Ectodermal cell (in vitro differentiated cells): ENCODE data around the gene BORA.
"Not testable (repeated sequence)": the region's sequence is repeated elsewhere in the genome, so short reads cannot be mapped to it uniquely, and the experiment has no call there.

ENCODE experiments used
- H3K27ac ChIP-seq: 2 replicates; pipeline ENCODE4 v1.7.0; 2013; ENCODE audit warnings: mild to moderate bottlenecking, low read depth, low read length; ENCODE audit not compliant: insufficient read depth, poor library complexity, severe bottlenecking
- H3K27me3 ChIP-seq: 2 replicates; pipeline ENCODE4 v1.7.0; 2013; ENCODE audit warnings: mild to moderate bottlenecking, low read length; ENCODE audit not compliant: insufficient read depth, control insufficient read depth, poor library complexity, severe bottlenecking
- H3K36me3 ChIP-seq: one replicate; pipeline ENCODE4 v1.7.0; 2013; ENCODE audit warnings: low read length; ENCODE audit not compliant: control insufficient read depth, insufficient read depth
- H3K4me1 ChIP-seq: one replicate; pipeline ENCODE4 v1.7.0; 2013; ENCODE audit warnings: low read length; ENCODE audit not compliant: control insufficient read depth, insufficient read depth
- H3K4me3 ChIP-seq: 2 replicates; pipeline ENCODE4 v1.7.0; 2013; ENCODE audit warnings: low read depth, low read length, control low read depth; ENCODE audit not compliant: insufficient read depth
- H3K9me3 ChIP-seq: 2 replicates; pipeline ENCODE4 v1.7.0; 2013; ENCODE audit warnings: mild to moderate bottlenecking, low read length, moderate library complexity; ENCODE audit not compliant: control insufficient read depth
- WGBS, 2 experiments: methylation state at CpG; one replicate each; pipeline ENCODE4 v1.1.7; 2013; ENCODE audit warnings: missing lambda C conversion rate in 2 of 2; 5-methylcytosine and 5-hydroxymethylcytosine counted together

The BORA gene

DNA sequence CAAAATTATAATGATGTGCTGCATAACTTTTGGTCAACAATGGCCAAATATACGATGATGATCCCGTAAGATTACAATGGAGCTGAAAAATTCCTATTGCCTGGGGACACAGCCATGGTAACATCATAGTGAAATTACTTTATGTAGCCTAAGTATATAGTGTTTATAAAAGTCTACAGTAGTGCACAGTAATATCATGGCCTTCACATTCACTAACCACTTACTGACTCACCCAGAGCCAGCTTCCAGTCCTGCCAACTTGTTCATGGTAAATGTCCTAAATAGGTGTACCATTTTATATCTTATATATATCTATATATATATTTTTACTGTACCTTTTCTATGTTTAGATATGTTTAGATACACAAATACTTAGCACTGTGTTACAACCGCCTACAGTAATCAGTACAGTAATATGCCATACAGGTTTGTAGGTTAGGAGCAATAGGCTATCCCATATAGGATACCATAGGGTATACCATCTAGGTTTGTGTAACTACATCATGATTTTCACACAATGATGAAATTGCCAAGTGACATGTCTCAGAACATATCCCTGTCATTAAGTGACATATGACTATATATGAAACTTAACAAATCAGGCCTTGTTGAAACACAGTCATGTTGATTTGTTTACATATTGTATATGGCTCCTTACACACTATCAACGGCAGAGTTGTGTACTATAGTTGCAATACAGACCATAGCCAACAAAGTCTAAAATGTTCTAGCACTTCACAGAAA is 30.2 kb downstream of the BORA start:
- Histone ChIP-seq H3K27ac (no peak overlapping the region), H3K36me3 (peaks cover 20% of the 10 kb centered on the region), H3K4me3 (no peak overlapping the region), H3K27me3 (no peaks in the 10 kb centered on the region), H3K4me1 (no peaks in the 10 kb centered on the region), H3K9me3 (no peaks in the 10 kb centered on the region)
- WGBS, 2 experiments = 92 to 97% methylated on average over 3 of the region's 4 CpGs

DNA sequence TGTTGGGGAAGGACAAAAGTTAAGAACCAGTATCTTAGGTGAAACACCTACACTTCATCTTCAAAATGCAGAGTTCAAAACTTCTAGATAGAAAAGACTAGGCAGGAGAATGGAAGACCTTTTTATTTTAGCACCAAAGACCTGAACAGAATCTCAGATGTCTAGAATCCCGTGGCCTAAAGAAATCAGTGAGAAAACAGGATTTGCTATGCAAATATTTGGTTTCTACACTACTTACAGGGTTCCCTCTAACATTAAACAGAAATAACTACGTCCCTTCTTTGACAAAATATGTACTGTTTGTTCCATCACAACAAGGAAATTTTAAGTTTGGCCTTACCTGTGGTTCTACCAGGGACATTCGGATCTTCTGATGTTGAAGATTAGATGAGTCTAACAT is 32.5 kb downstream of the BORA start:
- H3K4me3 ChIP-seq = no peak overlapping the region
- no peaks in the 10 kb centered on the region for H3K9me3 ChIP-seq
- H3K27me3 ChIP-seq = no peaks in the 10 kb centered on the region
- H3K4me1 ChIP-seq = no peaks in the 10 kb centered on the region
- no peak overlapping the region for H3K27ac ChIP-seq
- WGBS, 2 experiments = 89 to 94% methylated on average over 2 to 3 of the region's 3 CpGs
- H3K36me3 ChIP-seq = peaks cover 24% of the 10 kb centered on the region

- Histone ChIP-seq H3K36me3 (peaks cover 31% of the 10 kb centered on the region), H3K4me1 (no peaks in the 10 kb centered on the region), H3K27me3 (no peaks in the 10 kb centered on the region), H3K4me3 (no peak overlapping the region), H3K27ac (no peak overlapping the region), H3K9me3 (no peaks in the 10 kb centered on the region)
- WGBS, 2 experiments = 85 to 92% methylated on average over 2 of the region's 2 CpGs
Measured at GRCh38 chr13:72763411-72763810, 35.7 kb downstream of the BORA start.

DNA sequence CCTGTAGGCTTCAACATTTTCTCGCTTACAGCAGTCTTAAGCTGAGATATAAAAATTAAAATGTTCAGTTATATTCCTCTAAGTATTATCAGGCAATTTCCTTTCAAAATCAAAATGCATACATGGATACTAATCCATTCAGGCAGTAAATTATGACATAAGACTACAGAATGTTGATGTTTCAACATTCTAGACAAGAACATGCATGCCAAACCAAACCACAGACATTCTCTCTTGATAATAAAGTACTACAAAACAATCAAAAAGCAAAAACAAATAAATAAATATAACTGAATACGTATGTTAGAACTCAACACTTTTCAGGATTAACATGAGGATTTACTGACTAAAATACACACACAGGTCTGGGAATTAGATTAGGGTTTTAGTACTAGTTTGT is 46.3 kb downstream of the BORA start:
- H3K36me3 ChIP-seq = peaks cover 51% of the 10 kb centered on the region
- H3K27me3 ChIP-seq = no peaks in the 10 kb centered on the region
- WGBS, 2 experiments = 83% methylated on average over 1 of the region's 2 CpGs; no CpG with 5 or more reads in 1 of the 2 experiments
- H3K4me3 ChIP-seq = no peak overlapping the region
- H3K9me3 ChIP-seq = no peaks in the 10 kb centered on the region
- no peak overlapping the region for H3K27ac ChIP-seq
- no peaks in the 10 kb centered on the region for H3K4me1 ChIP-seq

- H3K9me3 ChIP-seq = no peaks in the 10 kb centered on the region
- peaks cover 15% of the 10 kb centered on the region for H3K36me3 ChIP-seq
- H3K4me1 ChIP-seq = no peaks in the 10 kb centered on the region
- no peaks in the 10 kb centered on the region for H3K27me3 ChIP-seq
- H3K27ac ChIP-seq = peak within 1 kb of the TSS; percentile 64
- peak within 1 kb of the TSS; percentile 77 for H3K4me3 ChIP-seq
- WGBS, 2 experiments = 0 to 1% methylated on average over 81 of the region's 81 CpGs
Measured at GRCh38 chr13:72781451-72782439, 54.0 kb downstream of the BORA start, which contains the start of the genes DIS3 and PIBF1. DIS3 (minus strand) TSS chr13:72781900; CDS start chr13:72781832, 68 bp downstream. PIBF1 (plus strand) TSS chr13:72782133; CDS start chr13:72783470, 1,337 bp downstream.

DNA sequence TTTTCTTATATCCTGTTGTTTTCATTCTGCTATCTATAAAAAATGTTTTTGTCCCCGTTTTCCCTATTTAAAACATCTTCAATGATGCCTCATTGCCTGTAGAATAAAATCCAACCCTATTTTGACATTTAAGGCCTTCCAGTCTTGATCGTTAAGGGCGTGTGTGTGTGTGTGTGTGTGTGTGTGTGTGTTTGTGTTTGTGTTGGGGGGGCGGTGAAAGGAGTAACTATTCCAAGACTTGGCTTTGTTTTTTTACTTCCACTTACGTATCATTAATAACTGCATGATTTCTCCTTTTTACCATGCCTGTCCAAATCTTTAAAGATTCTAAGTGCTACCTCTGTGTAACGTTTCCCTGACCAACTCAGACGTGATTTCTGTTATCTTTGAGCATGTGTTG is 55.0 kb downstream of the BORA start:
- Histone ChIP-seq H3K9me3 (no peaks in the 10 kb centered on the region), H3K36me3 (peaks cover 5% of the 10 kb centered on the region), H3K4me3 (peak overlapping the region; percentile 77), H3K27me3 (no peaks in the 10 kb centered on the region), H3K27ac (no peak overlapping the region), H3K4me1 (no peaks in the 10 kb centered on the region)
- 16 to 25% methylated on average over 2 to 4 of the region's 7 CpGs for WGBS, 2 experiments

DNA sequence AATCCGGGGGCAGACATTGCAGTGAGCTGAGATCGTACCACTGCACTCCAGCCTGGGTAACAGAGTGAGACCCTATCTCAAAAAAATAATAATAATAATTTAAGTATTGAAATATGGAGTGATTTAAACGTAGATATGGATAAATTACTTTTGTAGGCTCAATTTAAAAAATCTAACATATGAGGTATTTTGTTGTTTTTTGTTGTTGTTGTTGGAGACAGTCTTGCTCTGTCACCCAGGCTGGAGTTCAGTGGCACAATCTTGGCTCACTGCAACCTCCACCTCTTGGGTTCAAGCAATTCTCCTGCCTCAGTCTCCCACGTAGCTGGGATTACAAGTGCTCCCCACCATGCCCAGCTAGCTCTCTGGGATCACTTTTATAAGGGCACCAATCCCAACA is 57.0 kb downstream of the BORA start:
- 89 to 94% methylated on average over 4 of the region's 4 CpGs for WGBS, 2 experiments
- not testable (repeated sequence) for H3K36me3 ChIP-seq, H3K4me3 ChIP-seq

DNA sequence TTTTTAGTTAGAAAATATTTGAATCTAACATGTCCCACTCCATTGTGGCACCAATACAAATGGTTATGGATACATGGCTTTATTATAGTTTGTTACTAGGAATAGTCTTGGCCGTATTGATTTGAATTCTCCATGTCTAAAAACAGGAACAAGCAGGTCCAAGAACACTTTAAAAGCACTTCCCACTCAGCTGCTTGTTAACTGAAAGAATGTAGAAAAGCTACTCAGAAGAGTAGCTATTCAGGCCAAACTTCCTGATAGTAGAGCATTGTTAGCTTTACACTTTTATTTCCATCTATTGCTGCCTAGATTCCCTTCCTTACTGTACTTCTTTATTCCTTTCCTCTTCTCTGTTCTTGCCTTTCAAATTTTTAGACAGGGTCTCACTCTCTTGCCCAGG is 61.1 kb downstream of the BORA start:
- H3K4me1 ChIP-seq = no peaks in the 10 kb centered on the region
- no peak overlapping the region for H3K27ac ChIP-seq
- H3K36me3 ChIP-seq = peaks cover 13% of the 10 kb centered on the region
- no peak overlapping the region for H3K4me3 ChIP-seq
- no peaks in the 10 kb centered on the region for H3K9me3 ChIP-seq
- 100% methylated on average over 1 of the region's 1 CpG for WGBS, 2 experiments
- no peaks in the 10 kb centered on the region for H3K27me3 ChIP-seq

More for the DNA sequence above, 57.0 kb downstream of the BORA start:
- H3K27me3 ChIP-seq, H3K9me3 ChIP-seq, H3K27ac ChIP-seq, H3K4me1 ChIP-seq: not testable (repeated sequence)

- peaks cover 17% of the 10 kb centered on the region for H3K36me3 ChIP-seq
- no peaks in the 10 kb centered on the region for H3K9me3 ChIP-seq
- H3K4me1 ChIP-seq = no peaks in the 10 kb centered on the region
- H3K27ac ChIP-seq = no peak overlapping the region
- no peak overlapping the region for H3K4me3 ChIP-seq
- no peaks in the 10 kb centered on the region for H3K27me3 ChIP-seq
- WGBS, 2 experiments = 92 to 100% methylated on average over 1 of the region's 2 CpGs
Measured at GRCh38 chr13:72792640-72793039, 64.9 kb downstream of the BORA start.

- Histone ChIP-seq H3K36me3 (peaks cover 4% of the 10 kb centered on the region), H3K9me3 (no peaks in the 10 kb centered on the region), H3K4me1 (no peaks in the 10 kb centered on the region), H3K4me3 (no peak overlapping the region), H3K27ac (no peak overlapping the region), H3K27me3 (no peaks in the 10 kb centered on the region)
- 61 to 67% methylated on average over 3 of the region's 3 CpGs for WGBS, 2 experiments
Measured at GRCh38 chr13:72798817-72799216, 71.1 kb downstream of the BORA start.
